Measurements from ENCODE around the gene MEOX1.

MEOX1 gene

DNA sequence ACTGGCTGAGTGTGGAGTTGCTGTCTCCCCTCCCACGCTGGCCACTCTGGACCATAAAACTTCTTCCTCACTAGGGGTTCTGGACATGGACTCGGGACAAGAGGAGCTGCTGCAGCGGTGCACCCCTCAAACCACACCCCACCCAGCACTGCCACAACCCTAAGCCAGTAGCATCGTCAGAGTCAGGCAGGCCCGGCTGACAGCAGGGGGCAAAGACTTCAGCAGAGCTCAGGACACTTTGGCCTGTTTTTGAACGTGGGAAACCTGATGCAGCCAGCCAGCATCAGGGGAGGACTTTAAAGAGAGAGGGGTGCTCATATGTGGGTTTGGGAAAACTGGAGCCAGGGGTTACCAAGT lies 9.6 kb downstream of the MEOX1 start:
- DNase-seq: no peak

DNA sequence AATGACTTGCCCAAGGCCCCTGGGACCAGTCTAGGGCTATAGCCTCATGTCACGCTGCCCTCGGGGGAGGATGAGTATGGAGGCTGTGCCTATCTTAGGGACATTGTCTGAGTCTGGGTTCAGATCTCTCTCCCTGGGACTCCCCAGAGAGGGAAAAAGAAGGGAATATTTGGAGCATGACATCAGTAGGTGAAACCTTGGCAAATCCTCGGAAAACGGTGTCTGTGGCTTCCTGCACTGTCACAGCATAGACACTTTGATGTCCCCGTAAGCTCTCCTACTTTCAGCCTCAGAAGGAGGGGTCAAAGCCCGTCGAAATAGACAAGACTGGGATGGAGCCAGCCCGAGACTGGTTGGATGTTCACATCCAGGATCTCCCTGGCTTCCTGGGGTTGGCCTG lies 11.3 kb downstream of the MEOX1 start:
- no peak for DNase-seq

- no peak for DNase-seq
These were observed 12.8 kb downstream of the MEOX1 start for GRCh38 chr17:43648916-43649315.

DNA sequence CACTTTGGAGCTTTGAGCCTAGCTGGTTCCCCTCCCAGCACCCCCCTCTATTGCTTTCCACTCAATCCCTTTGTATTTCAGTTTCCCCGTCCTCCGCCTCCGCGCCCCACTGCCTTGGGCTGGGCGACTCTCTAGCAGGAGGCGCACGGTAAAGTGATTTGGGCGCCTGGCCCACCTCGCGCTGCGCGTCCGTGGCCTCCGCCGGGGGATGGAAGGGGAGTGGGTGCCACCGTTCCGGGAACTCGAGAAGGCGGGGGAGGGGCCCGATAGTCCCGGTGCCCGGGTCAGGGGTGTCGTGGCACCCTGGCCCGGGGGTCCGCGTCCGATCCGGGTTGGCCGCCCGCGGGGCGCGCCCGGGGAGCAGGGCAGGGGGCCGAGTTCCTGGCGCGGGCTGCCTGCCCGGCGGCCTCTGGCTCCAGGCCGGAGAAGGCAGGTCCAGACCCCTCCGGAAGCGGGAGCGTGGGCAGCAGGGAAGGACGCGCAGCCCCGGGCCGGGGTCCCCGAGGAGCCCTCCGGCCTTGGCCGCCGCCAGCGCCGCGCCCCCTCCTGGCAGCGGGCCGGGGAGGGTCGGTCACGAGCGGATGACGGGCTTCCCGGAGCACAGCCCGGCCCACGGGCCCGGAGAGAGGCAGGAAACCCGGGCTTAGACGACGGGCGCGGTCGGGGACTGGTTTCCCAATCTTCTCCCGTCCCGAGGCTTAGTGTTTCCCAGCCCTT lies 15.8 kb downstream of the MEOX1 start:
- no peak for DNase-seq

DNA sequence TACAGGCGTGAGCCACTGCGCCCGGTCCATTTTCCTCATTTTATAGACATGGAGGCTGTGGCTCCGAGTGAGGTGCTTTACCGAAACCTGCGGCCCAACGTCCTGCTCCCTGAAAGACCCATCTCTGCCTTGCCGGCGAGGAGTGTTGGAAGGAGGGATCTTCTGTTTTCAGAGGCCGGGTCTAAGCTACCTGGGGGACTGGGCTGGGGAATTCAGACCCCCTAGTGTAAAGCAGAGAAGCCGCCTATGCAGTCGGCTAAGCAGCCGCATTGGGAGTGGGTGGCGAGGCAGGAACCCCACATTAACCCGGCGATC lies 16.3 kb downstream of the MEOX1 start:
- no peak for DNase-seq

DNA sequence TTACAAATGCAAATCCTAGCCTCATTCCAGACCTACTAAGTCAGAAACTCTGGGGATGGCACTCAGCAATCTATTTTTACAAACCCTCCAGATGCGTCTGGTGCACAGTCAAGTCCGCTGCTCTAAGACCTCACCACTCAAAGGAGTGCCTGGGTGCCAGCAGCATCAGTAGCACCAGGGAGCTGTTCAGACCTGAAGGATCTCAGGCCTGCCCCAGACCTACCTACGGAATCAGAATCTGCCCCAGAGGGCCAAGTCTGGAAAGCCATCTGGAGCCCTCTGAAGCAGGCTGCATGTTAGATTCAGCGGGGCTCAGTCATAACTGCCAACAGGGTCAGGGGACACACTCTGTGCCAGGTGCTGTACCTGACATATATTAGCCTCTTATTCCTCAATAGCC lies 17.6 kb downstream of the MEOX1 start:
- DNase-seq: no peak

DNA sequence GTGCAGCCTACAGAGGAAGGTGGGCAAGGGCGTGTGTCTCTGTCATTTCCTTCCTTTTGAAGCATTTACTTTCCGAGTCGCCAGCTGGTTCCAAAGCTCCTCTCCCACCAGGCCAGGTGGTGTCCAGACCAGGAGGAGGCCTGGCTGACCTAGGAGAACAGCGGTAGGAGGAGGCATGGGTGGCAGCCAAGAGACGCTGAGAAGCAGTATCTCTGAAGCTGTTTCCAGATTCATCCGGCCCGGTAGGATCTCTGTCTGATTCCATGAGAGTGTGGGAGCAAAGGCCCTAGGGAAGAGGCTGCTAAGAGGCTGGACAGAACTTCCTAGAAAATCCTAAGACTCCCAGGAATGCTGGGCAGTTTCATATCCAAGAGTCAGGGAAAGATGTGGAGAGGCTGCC lies 20.3 kb downstream of the MEOX1 start:
- DNase-seq: no peak

GRCh38 chr17:43640491-43641252 lies 21.1 kb downstream of the MEOX1 start:
- DNase-seq: no peak

DNA sequence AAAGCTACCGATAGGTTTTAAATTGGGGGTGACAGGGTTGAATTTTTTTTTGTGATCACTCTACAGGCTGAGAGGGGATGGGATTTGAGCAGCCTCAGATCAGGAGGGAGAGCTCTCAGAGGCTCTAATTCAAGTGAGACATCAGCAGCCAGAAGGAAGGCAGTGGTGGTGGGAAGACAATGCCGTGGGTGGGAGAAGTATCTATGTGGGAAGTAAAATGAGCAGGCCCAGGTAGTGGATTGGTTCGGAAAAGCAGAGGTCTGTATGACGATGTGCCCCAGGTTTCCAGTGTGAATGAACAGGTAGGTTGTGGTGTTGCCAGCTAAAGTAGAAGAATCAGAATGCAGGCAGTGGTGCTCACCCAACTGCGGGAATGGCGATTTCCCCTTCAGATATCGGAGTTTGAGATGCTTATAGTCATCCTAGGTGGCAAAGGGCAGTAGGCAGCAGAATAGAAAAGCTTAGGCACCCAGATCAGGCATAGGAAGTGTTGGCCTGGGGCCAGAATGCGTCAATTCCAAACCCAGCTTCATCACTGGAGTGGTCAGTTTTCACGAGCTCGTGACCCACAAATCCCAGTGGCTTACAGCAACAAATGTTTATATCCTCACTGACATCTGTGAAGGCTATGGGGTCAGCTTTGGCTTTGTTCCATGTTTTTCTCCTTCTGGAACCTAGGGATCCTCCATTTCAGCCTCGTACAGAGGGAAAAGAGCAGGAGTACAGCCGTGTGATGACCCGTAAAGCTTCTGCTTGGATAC lies 24.0 kb downstream of the MEOX1 start:
- no peak for DNase-seq

DNA sequence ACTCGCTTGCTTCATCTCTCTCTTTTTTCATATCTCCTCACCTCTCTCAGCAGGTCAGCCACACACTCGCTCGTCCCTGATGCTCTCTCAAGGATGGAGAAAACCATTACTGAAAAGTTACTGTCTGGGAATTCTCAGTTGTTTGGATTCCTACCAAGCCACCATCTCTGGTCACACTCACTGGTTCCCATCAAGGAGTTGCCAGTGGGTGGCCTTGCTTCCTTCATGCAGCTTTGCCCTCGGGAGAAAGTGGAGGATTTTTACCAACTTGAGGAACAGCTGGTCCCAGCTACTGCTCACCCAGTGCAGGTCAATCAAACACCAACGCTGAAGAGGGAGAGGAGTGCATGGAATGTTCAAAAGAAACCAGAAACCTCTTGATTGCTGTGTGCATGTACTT lies 25.3 kb downstream of the MEOX1 start:
- DNase-seq: no peak

DNA sequence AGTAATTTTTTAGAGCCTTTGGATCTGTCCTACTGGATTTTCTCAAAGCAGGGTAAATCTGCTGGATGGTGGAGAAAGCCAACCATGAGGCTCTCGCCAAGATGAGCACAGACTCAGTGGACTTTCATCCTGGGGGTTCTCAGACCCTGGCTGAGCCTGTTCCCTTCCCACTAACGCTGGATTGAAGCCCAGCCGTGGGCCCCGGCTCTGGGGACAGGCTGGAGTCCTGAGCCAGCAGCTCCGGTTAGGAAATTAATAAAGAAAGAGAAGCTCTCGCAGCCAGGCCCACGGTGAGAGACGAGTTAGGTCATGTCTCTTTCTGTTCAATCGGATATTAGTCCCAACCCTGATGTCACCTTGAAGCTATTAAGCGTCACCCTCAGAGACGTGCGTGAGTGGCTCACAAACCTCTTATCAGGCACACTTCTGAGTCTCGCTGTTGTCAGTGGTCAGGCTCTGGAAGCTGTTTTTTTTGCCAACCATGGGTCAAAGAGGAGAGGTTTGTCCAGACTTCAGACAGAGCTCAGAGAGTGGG lies 27.1 kb downstream of the MEOX1 start:
- DNase-seq: no peak

- DNase-seq: no peak
These were observed 29.5 kb downstream of the MEOX1 start for GRCh38 chr17:43632221-43632620.

DNA sequence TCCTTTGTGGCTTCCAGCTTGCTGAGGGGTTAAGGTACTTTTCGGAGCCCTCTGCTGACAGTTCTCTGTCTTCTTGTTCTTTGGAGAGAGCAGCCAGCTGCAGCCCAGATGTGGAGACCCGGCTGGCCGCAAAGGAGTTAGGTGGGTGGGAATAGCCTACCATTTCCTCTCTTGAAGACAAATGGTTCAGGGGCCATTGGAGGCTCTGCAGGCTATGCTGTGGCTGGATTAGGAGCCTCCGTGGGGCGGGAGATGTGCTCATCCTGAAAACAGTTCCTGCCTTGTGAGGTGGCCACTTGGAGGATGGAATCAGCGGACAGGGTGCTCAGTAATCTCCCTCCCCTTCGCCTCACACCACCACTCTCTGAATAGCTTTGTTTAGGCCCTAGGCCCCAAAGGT lies 30.3 kb downstream of the MEOX1 start:
- DNase-seq: no peak

- DNase-seq: no peak
These were observed 33.6 kb downstream of the MEOX1 start for GRCh38 chr17:43628089-43628650.

DNA sequence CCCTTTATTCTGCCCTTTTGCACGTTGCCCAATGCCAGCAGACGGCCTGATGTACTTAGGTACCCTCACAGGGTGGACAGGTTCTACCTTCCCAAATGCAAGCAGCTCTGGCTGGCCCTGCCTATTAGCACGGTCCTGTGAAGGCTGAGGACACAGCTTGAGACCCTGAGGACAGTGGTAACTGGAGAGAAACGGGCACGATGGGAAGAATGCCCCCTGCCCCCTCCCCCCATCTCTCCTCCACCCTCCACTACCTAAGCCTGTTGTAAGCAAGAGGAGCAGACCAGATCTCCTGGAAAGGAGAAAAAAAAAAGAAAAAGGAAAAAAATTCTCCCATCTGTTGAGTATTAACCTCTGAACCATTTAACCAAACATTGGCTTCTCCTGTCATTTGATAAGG lies 34.1 kb downstream of the MEOX1 start:
- DNase-seq: no peak

- DNase-seq: no peak
These were observed 35.7 kb downstream of the MEOX1 start for GRCh38 chr17:43626023-43626422.

DNA sequence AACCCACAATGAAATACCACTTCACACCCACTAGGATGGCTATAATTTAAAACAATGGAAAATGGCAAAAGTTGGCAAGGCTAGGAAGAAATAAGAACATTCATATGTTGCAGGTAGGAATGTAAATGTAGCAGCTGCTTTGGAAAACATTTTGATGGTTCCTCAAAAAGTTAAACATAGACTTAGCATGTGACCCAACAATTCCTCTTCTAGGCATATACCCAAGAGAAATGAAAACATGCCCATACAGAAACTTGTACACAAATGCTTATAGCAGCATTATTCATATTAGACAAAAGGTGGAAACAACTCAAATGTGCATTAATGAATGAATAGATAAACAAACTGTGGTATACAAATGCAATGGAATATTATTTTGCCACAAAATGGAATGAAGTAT lies 36.1 kb downstream of the MEOX1 start:
- DNase-seq: no peak

DNA sequence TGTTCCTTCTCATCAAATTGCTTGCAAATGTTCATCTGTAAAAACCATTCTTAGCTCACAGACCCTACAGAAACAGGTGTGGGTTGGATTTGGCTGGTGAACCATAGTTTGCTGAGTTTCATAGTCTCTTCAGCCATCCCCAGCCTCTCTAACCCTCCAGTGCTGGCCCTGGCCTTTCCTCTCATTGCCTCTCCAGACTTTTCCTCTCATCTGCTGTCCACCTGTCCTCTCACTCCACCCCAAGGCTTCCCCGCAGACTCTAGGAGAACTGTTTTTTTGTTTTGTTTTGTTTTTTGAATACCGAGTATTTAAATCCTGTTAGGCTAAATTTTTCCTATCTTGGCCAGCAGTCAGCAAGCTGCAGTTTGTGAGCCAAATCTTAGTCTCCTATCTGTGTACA lies 41.1 kb downstream of the MEOX1 start:
- DNase-seq: no peak

DNA sequence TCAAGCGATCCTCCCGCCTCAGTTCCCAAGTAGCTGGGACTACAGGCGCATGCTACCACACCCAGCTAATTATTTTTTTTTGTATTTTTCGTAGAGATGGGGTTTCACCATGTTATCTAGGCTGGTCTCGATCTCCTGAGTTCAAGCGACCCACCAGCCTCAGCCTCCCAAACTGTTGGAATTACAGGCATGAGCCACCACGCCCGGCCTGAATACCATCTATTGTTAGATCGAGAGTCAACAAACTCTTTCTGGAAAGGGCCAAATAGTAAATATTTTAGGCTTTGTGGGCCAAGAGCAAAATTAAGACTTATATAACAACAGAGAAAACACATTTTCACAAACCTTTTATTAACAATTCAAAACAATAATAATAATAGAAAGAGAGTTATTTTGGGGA lies 41.6 kb downstream of the MEOX1 start:
- no peak for DNase-seq

DNA sequence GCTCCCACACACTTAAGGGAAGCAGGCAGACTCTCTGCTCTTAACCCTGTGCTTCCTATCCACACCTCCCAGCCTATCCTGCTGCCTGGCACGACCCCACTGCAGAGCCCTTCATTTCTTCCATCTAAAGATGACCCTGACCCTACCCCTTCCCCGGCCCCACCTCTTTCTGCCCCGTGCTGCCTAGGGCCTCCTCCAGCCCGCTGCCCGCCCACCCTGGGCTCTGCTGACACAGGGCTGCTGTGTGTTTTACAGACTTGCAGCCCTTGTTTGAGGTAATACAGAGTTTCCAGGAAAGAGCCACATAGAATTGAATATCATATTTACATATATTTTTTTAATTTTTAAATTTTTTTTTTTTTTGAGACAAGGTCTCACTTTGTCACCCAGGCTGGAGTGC lies 42.0 kb downstream of the MEOX1 start:
- DNase-seq: no peak

- DNase-seq: no peak
These were observed 43.4 kb downstream of the MEOX1 start for GRCh38 chr17:43618276-43618675.

- DNase-seq: no peak
These were observed 44.9 kb downstream of the MEOX1 start for GRCh38 chr17:43616852-43617251.

- DNase-seq: no peak
These were observed 45.3 kb downstream of the MEOX1 start for GRCh38 chr17:43616421-43616820.

DNA sequence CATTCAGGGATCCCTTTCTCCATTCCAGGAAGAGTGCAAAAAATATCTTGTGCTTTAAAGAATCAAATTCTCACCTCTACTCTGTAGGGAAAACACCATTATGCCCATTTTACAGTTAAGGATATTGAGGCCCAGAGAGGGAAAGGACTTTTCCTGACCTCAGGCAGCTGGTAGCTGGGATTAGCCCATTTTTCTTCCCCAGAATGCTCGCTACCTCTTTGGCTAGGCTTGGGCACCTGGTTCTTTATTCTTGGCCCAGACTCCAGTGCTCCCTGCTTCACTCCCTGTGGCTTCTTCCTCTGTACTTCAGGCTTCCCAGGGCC lies 45.7 kb downstream of the MEOX1 start:
- DNase-seq: no peak
